ENCODE results near the gene GPR137B.

Gene GPR137B

GRCh38 chr1:236101233-236102200 lies 40.8 kb upstream of the GPR137B start:
- DNase-seq (ENCODE audit: insufficient read length, low spot score), result no peak
- no peak for TF ChIP-seq POLR2AphosphoS5 (IDR thresholded peaks at IDR 0.05; ENCODE audit: low read depth, low read length)
- TF ChIP-seq POU2F2 (IDR thresholded peaks at IDR 0.05; ENCODE audit: low read depth, low read length), result no peak
- no peak for TF ChIP-seq POLR2A (IDR thresholded peaks at IDR 0.05; ENCODE audit: low read depth, low read length)
- TF ChIP-seq TAF1 (IDR thresholded peaks at IDR 0.05; ENCODE audit: low read depth, low read length), result no peak
- no peak for TF ChIP-seq SPI1 (IDR thresholded peaks at IDR 0.05; ENCODE audit: low read depth, low read length)
- no peak for TF ChIP-seq PAX5 (IDR thresholded peaks at IDR 0.05; ENCODE audit: insufficient read depth, low read length, severe bottlenecking)
- FAIRE-seq, result no peak

GRCh38 chr1:236102611-236103010 lies 39.7 kb upstream of the GPR137B start:
- FAIRE-seq, result no peak
- TF ChIP-seq POU2F2 (IDR thresholded peaks at IDR 0.05; ENCODE audit: low read depth, low read length) (no peak), PAX5 (IDR thresholded peaks at IDR 0.05; ENCODE audit: insufficient read depth, low read length, severe bottlenecking) (no peak), TAF1 (IDR thresholded peaks at IDR 0.05; ENCODE audit: low read depth, low read length) (no peak)
- DNase-seq (ENCODE audit: insufficient read length, low spot score), result no peak

GRCh38 chr1:236103059-236103458 lies 39.3 kb upstream of the GPR137B start:
- FAIRE-seq (no peak), DNase-seq (ENCODE audit: insufficient read length, low spot score) (no peak)
- TF ChIP-seq POLR2A (IDR thresholded peaks at IDR 0.05; ENCODE audit: low read depth, low read length) (no peak), PAX5 (IDR thresholded peaks at IDR 0.05; ENCODE audit: insufficient read depth, low read length, severe bottlenecking) (no peak), POU2F2 (IDR thresholded peaks at IDR 0.05; ENCODE audit: low read depth, low read length) (no peak), POLR2AphosphoS5 (IDR thresholded peaks at IDR 0.05; ENCODE audit: low read depth, low read length) (no peak), TAF1 (IDR thresholded peaks at IDR 0.05; ENCODE audit: low read depth, low read length) (no peak), SPI1 (IDR thresholded peaks at IDR 0.05; ENCODE audit: low read depth, low read length) (no peak)

GRCh38 chr1:236103646-236104218 lies 38.6 kb upstream of the GPR137B start:
- FAIRE-seq, result no peak
- TF ChIP-seq SPI1 (IDR thresholded peaks at IDR 0.05; ENCODE audit: low read depth, low read length), result no peak
- no peak for TF ChIP-seq POU2F2 (IDR thresholded peaks at IDR 0.05; ENCODE audit: low read depth, low read length)
- no peak for TF ChIP-seq POLR2AphosphoS5 (IDR thresholded peaks at IDR 0.05; ENCODE audit: low read depth, low read length)
- TF ChIP-seq PAX5 (IDR thresholded peaks at IDR 0.05; ENCODE audit: insufficient read depth, low read length, severe bottlenecking), result no peak
- TF ChIP-seq TAF1 (IDR thresholded peaks at IDR 0.05; ENCODE audit: low read depth, low read length), result no peak
- peak; percentile 73 for DNase-seq (ENCODE audit: insufficient read length, low spot score)

GRCh38 chr1:236107121-236107907 lies 35.0 kb upstream of the GPR137B start:
- DNase-seq (ENCODE audit: insufficient read length, low spot score) (no peak), FAIRE-seq (no peak)
- TF ChIP-seq TAF1 (IDR thresholded peaks at IDR 0.05; ENCODE audit: low read depth, low read length) (no peak), POLR2A (IDR thresholded peaks at IDR 0.05; ENCODE audit: low read depth, low read length) (no peak), POU2F2 (IDR thresholded peaks at IDR 0.05; ENCODE audit: low read depth, low read length) (no peak), SPI1 (IDR thresholded peaks at IDR 0.05; ENCODE audit: low read depth, low read length) (no peak), PAX5 (IDR thresholded peaks at IDR 0.05; ENCODE audit: insufficient read depth, low read length, severe bottlenecking) (no peak), POLR2AphosphoS5 (IDR thresholded peaks at IDR 0.05; ENCODE audit: low read depth, low read length) (no peak)

- no peak for DNase-seq (ENCODE audit: insufficient read length, low spot score)
- TF ChIP-seq POLR2AphosphoS5 (IDR thresholded peaks at IDR 0.05; ENCODE audit: low read depth, low read length) (no peak), PAX5 (IDR thresholded peaks at IDR 0.05; ENCODE audit: insufficient read depth, low read length, severe bottlenecking) (no peak), POU2F2 (IDR thresholded peaks at IDR 0.05; ENCODE audit: low read depth, low read length) (no peak), SPI1 (IDR thresholded peaks at IDR 0.05; ENCODE audit: low read depth, low read length) (no peak), TAF1 (IDR thresholded peaks at IDR 0.05; ENCODE audit: low read depth, low read length) (no peak), POLR2A (IDR thresholded peaks at IDR 0.05; ENCODE audit: low read depth, low read length) (no peak)
- FAIRE-seq, result no peak
Measured at GRCh38 chr1:236108027-236108648, 34.2 kb upstream of the GPR137B start.

- DNase-seq (ENCODE audit: insufficient read length, low spot score) (no peak), FAIRE-seq (no peak)
- no peak for TF ChIP-seq POU2F2 (IDR thresholded peaks at IDR 0.05; ENCODE audit: low read depth, low read length)
- TF ChIP-seq TAF1 (IDR thresholded peaks at IDR 0.05; ENCODE audit: low read depth, low read length), result no peak
- TF ChIP-seq POLR2A (IDR thresholded peaks at IDR 0.05; ENCODE audit: low read depth, low read length), result no peak
- TF ChIP-seq POLR2AphosphoS5 (IDR thresholded peaks at IDR 0.05; ENCODE audit: low read depth, low read length), result no peak
- no peak for TF ChIP-seq PAX5 (IDR thresholded peaks at IDR 0.05; ENCODE audit: insufficient read depth, low read length, severe bottlenecking)
- no peak for TF ChIP-seq SPI1 (IDR thresholded peaks at IDR 0.05; ENCODE audit: low read depth, low read length)
Measured at GRCh38 chr1:236110137-236110536, 32.2 kb upstream of the GPR137B start.

GRCh38 chr1:236111527-236112331 lies 30.6 kb upstream of the GPR137B start:
- no peak for DNase-seq (ENCODE audit: insufficient read length, low spot score)
- peak; percentile 13 for FAIRE-seq
- TF ChIP-seq POLR2AphosphoS5 (IDR thresholded peaks at IDR 0.05; ENCODE audit: low read depth, low read length) (no peak), POLR2A (IDR thresholded peaks at IDR 0.05; ENCODE audit: low read depth, low read length) (no peak), POU2F2 (IDR thresholded peaks at IDR 0.05; ENCODE audit: low read depth, low read length) (no peak), PAX5 (IDR thresholded peaks at IDR 0.05; ENCODE audit: insufficient read depth, low read length, severe bottlenecking) (no peak), SPI1 (IDR thresholded peaks at IDR 0.05; ENCODE audit: low read depth, low read length) (no peak), TAF1 (IDR thresholded peaks at IDR 0.05; ENCODE audit: low read depth, low read length) (no peak)

Data from GM12891 (cell line).